HG03135 (cell line): ENCODE results near the gene FARP1.
"Not testable (repeated sequence)": the region's sequence is repeated elsewhere in the genome, so short reads cannot be mapped to it uniquely, and the experiment has no call there.

Experiments used
- ATAC-seq: cut with Tn5 transposase; IDR thresholded peaks from one replicate; pipeline ENCODE4 v1.9.1; 2021; ENCODE audit warnings: mild to moderate bottlenecking, moderate library complexity; ENCODE audit not compliant: unreplicated experiment

Gene FARP1

DNA sequence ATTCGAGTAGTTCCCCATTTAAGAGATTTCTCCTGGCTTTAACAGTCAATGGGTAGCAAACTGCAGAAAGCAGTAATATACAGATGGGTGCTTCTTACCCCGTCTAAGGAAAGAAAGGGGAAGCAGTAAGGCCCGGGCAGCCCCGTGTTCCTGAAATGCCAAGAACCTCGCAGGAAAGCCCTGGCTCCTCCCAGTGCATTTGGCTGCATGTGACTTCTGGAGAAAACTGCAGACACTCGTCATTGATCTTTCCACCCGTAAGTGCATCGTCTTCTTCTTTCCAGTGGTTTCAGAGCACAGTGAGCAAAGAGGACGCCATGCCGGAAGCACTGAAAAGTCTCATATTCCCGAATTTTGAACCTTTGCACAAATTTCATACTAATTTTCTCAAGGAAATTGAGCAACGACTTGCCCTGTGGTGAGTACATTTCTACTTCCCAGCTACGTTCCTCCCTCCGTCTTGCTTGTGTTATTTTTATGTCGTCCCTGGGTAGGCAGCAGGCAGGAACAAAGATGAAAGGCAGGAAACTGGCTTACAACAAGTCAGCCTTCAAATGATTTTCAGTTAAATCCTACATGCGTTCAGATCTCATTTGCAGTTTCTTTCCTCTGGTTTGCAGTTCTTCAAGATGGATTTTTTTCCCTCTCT, 268.8 kb downstream of the FARP1 start:
- no peak for ATAC-seq

GRCh38 chr13:98413278-98413677, 270.4 kb downstream of the FARP1 start:
- ATAC-seq, result not testable (repeated sequence)

DNA sequence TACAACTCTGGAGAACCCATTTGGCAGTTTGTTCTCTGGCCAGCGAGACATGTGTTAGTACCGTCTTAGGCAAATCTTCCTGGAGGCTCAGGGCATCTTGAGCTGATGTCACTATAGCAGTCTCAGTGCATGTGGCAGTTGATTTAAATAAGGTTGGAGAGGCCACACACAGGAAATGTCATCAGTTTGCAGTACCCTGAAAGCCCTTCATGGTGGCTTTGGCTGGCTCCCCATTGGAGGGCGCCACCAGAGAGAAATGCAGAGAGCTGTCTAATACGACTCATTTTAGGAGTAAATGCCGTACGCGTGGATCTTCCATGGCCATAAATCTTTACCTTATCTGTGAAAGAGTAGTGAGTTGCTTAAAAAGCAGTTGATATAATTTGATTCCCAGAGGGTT, 270.9 kb downstream of the FARP1 start:
- no peak for ATAC-seq

DNA sequence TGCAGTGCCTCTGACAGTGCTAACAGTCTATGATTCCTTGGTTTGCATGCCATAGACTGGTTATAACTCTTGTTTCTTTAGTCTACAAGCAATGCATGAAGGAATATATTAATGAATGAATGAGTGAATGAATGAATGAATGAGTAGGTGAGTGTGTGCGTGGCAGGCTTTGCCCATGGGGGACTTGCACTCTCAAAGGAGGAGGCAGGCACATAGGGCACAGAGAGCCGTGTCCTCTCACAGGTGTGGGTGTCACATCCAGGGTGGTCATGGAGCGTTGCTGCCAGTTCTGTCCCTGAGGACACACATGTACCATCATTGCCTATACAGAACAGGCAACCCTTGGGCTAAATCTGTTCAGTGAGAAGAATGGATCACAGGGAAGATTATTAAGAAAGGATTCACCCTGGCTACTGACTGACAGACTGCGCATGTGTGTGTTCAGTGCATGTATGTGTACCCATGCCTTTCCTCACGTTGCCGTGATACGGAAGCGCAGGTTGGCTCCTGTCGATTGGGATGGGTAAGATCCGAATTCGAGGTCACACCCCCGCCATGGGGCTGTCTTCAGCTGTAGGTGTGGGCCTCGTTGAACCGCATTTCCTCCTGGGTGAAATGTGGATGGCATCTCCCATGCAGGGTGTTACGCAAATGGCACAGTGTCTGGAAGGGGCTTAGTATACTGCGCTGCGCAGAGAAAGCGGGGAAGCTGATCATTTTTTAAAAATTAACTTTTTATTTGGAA, 272.6 kb downstream of the FARP1 start:
- no peak for ATAC-seq

GRCh38 chr13:98416408-98416807, 273.5 kb downstream of the FARP1 start:
- ATAC-seq, result no peak

DNA sequence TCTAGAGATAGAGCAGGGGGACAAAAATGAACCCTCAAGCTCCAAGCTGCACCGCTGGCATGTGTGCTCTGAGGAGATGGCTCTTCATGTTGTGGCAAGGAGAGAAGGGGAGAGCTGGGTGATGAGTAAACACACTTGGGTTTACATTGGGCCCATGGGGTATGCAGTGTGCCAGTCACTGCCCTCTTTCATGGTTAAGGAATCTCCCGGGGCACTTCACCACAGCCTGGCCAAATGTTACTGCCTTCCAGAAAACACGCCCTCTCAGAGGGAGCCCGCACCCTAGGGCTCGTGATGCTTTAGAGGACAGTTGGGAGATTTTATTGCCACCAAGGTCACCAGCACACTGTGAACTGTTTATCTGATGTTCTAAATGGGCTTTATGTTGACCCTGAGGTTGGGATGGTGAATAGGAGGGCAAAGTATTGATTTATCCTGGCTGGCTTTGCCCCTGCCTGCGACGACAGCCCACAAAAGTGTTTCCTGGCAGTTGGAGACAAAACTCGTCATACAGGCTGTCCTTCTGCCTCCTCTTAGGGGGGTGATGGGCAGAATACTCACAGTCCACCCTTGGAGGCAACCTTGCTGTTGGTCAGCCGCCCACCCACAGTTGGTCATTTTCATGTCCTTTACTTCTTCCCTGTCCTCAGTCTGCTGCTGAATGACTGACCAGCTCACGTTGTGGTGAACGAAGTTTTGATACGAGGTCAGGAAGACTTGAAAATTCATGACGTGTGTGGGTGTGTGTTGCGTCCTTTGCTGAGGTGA, 277.1 kb downstream of the FARP1 start:
- ATAC-seq, result no peak

- no peak for ATAC-seq
These were observed 277.8 kb downstream of the FARP1 start for GRCh38 chr13:98420554-98421175.

DNA sequence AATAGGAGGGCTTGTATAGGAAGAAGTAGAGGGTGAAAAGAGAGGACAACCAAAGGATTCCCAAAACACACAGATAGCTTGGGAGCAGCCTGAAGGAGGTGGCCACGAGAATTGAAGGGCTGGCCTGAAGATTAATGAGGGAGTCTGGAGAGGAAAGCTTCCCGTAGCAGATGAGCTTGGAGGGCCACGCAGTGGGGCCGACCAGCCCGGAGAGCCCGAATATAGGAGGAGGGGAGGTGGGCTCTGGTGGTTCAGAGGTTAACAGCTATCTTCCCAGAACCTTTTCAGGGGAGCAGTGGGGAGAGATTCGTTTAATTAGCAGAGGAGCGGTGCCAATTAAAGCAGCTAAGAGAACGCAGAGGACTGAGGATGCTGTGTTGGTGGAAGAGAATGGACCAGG, 279.2 kb downstream of the FARP1 start:
- ATAC-seq, result no peak

DNA sequence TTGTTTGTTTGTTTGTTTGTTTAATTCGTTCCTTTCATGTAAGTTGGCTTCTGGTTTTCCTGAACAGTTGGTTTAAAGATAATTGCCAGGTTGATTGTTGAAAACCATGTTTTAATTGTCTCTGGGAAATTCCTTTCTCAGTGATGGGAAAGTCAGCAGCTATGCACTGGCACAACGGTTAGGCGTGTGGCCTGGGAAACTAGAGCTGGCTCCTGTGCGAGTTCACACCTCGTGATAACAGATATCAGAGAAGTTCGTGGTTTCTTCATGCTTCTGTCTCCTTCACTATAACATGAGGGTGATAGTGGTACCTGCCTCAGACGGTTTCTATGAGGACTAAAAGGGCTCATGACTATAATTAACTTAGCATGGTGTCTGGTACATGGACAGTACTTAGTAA, 280.5 kb downstream of the FARP1 start:
- no peak for ATAC-seq

DNA sequence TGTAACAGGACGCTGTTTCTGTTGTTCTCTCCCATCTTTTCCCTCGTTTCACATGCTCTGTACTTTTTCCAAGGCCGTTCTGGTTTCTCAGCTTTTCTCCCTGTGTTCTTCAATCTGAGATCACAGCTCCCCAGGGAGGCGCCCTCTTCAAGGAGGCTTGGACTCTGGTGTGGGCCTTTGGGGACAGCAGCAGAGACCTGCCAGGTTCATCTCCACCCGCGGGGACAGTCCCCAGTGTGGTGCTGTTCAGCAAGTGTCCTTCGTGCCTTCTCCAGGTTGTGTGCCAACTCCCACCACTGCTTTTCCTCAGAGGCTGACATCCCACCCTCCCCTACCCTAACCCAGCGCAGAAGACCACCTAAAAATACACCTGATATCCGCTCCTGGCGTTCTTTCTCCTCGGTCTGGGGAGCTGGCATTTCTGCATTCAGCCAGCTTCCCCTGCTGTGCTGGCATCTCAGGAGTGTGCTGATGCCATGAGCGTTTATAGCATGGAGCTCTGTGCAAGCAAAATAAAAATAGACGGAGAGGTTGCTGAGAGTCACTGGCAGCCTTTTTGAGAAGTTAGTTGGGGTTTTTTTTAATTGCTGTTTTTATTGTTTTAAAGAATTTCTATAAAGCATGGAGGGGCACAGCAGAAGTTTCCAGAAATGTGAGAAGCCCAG, 284.6 kb downstream of the FARP1 start:
- no peak for ATAC-seq

GRCh38 chr13:98428256-98428966, 285.5 kb downstream of the FARP1 start:
- no peak for ATAC-seq

- ATAC-seq, result no peak
These were observed 286.2 kb downstream of the FARP1 start for GRCh38 chr13:98429081-98429480.

DNA sequence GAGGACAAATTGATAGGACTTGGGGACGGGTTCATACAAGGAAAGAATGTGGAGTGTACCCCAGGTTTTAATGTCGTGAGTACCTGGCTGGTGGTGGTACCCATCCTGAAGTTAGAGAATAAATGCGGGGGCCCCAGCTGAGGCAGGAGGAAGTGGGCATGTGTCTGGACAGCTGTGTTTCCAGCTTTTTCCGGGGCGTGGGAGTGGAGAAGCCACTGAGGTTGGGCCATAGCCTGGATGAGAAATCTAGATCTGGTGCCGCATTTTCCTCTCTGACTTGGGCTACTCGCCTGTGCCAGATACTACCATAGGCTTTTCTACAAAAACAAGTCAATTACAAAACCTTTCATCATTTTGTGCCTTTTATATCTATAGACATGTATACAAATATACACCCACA, 286.6 kb downstream of the FARP1 start:
- no peak for ATAC-seq

GRCh38 chr13:98429977-98430736, 287.3 kb downstream of the FARP1 start:
- no peak for ATAC-seq

- no peak for ATAC-seq
These were observed 289.7 kb downstream of the FARP1 start for GRCh38 chr13:98432638-98433037.

DNA sequence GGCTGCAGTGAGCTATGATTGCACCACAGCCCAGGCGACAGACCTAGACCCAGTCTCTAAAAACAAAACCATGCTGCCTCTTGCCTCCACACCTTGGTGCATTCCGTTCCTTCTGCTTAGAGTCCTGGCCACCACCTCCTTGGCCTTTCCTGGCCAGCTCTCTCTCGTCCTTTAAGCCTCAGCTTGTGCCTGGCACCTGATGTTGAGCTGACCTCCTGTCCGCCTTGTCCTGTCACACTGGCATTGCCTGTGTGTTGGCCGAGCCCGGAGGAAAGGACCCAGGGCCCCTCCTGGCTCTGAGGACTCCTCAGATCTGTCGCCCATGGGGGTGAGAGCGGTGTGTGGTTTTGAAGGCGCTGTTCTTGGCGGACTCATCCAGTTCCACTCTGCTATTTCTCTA, 290.8 kb downstream of the FARP1 start:
- no peak for ATAC-seq

- ATAC-seq, result no peak
These were observed 291.2 kb downstream of the FARP1 start for GRCh38 chr13:98434060-98434459.

GRCh38 chr13:98435376-98435775, 292.5 kb downstream of the FARP1 start:
- ATAC-seq, result no peak

- no peak for ATAC-seq
These were observed 293.5 kb downstream of the FARP1 start for GRCh38 chr13:98436233-98436910.
